Measurements from ENCODE around the gene GPR176. TPM values are rescaled to one million over a fixed set of nuclear protein-coding genes. Genes with fewer than 3 reads are reported as not detected.
A peak's percentile ranks its signal among the peaks of the same experiment; 100 is the strongest.

GPR176 gene, protein sequence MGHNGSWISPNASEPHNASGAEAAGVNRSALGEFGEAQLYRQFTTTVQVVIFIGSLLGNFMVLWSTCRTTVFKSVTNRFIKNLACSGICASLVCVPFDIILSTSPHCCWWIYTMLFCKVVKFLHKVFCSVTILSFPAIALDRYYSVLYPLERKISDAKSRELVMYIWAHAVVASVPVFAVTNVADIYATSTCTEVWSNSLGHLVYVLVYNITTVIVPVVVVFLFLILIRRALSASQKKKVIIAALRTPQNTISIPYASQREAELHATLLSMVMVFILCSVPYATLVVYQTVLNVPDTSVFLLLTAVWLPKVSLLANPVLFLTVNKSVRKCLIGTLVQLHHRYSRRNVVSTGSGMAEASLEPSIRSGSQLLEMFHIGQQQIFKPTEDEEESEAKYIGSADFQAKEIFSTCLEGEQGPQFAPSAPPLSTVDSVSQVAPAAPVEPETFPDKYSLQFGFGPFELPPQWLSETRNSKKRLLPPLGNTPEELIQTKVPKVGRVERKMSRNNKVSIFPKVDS
- 15.9 TPM for total RNA-seq (ENCODE audit: unreplicated experiment)
- long read RNA-seq, partial matches to known transcripts = 0 of 3 reads
- long read RNA-seq, other reads (novel, unspliced or antisense) = 2 of 3 reads

DNA sequence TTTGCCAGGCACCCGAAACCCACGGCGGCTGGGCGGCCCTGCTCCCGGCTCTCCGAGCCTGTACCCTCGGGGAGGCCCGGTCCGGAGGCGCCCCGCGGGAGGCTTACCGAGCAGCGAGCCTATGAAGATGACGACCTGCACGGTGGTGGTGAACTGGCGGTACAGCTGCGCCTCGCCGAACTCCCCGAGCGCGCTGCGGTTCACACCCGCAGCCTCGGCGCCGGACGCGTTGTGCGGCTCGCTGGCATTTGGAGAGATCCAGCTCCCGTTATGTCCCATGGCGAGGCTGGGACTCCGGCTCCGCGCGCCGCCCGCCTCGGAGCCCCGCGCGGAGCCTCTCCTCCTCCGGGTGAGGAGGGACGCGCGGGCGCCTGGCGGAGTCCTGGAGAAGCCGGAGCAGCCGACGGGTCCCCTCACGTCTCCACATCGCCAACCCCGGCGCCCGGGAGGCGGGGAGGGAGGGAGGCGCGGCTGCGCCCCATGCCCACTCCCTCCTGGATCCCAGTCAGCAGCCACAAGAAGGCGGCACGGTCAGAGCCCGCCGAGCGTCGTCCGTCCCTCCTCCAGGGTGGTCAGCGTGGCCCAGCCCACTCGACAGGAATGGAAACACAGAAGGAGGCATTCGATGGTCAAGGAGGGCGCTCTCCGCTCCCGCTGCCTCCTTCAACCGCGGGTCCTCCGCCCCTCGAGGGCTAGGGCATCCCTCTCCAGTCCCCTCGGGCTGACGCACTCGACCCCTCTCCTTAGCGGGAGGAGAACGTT, at the start of gene GPR176:
TSS of gene GPR176 (minus strand) at position 519 of the 762 bp plus-strand sequence. CDS start at position 279, 240 bp downstream.
- Mint-ChIP-seq H3K4me3 (ENCODE audit: unreplicated experiment) (peak within 1 kb of the TSS; percentile 85), H3K9me3 (ENCODE audit: unreplicated experiment) (peaks cover 9% of the 10 kb centered on the region), H3K4me1 (ENCODE audit: low read depth, unreplicated experiment) (peaks cover 11% of the 10 kb centered on the region), H3K27ac (ENCODE audit: unreplicated experiment) (peak within 1 kb of the TSS; percentile 28), H3K36me3 (ENCODE audit: unreplicated experiment) (no peaks in the 10 kb centered on the region), H3K27me3 (ENCODE audit: unreplicated experiment) (no peaks in the 10 kb centered on the region)
- TF ChIP-seq, protein P1, sequence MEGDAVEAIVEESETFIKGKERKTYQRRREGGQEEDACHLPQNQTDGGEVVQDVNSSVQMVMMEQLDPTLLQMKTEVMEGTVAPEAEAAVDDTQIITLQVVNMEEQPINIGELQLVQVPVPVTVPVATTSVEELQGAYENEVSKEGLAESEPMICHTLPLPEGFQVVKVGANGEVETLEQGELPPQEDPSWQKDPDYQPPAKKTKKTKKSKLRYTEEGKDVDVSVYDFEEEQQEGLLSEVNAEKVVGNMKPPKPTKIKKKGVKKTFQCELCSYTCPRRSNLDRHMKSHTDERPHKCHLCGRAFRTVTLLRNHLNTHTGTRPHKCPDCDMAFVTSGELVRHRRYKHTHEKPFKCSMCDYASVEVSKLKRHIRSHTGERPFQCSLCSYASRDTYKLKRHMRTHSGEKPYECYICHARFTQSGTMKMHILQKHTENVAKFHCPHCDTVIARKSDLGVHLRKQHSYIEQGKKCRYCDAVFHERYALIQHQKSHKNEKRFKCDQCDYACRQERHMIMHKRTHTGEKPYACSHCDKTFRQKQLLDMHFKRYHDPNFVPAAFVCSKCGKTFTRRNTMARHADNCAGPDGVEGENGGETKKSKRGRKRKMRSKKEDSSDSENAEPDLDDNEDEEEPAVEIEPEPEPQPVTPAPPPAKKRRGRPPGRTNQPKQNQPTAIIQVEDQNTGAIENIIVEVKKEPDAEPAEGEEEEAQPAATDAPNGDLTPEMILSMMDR (IDR thresholded peaks at IDR 0.05; ENCODE audit: partially characterized antibody, unreplicated experiment) = no peak
- peak; percentile 64 for DNase-seq

DNA sequence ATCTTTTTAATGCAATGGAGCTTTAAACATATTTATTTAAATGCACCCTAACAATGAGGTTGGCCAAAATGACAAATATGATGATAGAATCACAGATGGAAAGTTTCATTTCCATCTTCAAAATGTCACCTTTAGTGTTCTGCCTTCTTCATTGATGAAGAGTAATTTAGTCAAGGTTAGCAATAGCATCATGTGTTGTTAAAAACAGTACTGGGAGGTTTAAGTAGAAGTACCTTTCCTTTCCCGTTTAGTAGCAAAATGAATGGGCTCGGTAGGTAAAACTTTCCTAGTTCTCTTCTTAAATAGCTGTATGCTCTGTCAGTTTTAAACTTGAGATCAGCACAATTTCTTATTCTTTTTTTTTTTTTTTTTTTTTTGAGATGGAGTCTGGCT, 48.9 kb upstream of the GPR176 start:
- H3K27me3 Mint-ChIP-seq (ENCODE audit: unreplicated experiment) = no peaks in the 10 kb centered on the region
- TF ChIP-seq, protein P1 (IDR thresholded peaks at IDR 0.05; ENCODE audit: partially characterized antibody, unreplicated experiment) = no peak
- no peak overlapping the region for H3K27ac Mint-ChIP-seq (ENCODE audit: unreplicated experiment)
- H3K4me3 Mint-ChIP-seq (ENCODE audit: unreplicated experiment) = no peak overlapping the region
- no peaks in the 10 kb centered on the region for H3K36me3 Mint-ChIP-seq (ENCODE audit: unreplicated experiment)
- no peaks in the 10 kb centered on the region for H3K9me3 Mint-ChIP-seq (ENCODE audit: unreplicated experiment)
- H3K4me1 Mint-ChIP-seq (ENCODE audit: low read depth, unreplicated experiment) = no peaks in the 10 kb centered on the region
- DNase-seq = no peak

DNA sequence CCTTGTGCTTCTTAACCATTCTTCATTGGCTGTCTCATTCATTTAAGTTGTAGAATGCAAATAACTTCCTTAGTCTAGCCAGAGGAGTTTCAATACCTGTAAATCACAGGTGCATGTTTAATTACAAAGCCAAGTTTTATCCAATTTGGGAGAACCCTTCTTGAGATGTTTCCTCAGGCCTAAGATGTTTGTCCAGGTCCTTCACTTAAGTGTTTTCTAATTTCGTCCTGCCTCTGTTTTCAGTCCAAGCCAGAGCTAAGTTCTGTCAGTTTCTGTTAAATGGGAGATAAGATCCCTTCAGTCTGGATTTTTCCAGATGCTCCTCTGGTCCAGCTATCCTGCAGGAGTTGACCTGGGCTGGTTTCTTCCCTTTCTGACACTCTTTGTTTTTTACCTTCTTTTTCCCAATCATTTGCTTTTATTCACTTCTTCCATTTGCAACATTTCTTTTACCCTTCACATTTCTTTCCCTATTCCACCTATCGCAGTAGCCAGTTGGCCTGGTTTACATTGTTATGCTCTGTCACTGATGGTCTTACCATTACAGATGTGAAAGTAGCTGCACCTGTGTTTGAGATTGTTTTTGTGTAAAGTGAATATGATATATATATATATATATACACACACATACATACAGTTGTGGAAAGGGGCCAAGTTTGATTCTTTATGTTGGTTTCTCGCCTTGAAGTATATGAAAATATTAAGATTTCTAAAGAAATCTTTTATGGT, 48.4 kb upstream of the GPR176 start:
- Mint-ChIP-seq H3K4me3 (ENCODE audit: unreplicated experiment) (no peak overlapping the region), H3K27me3 (ENCODE audit: unreplicated experiment) (no peaks in the 10 kb centered on the region), H3K4me1 (ENCODE audit: low read depth, unreplicated experiment) (no peaks in the 10 kb centered on the region), H3K9me3 (ENCODE audit: unreplicated experiment) (no peaks in the 10 kb centered on the region), H3K27ac (ENCODE audit: unreplicated experiment) (no peak overlapping the region), H3K36me3 (ENCODE audit: unreplicated experiment) (no peaks in the 10 kb centered on the region)
- TF ChIP-seq, protein P1 (IDR thresholded peaks at IDR 0.05; ENCODE audit: partially characterized antibody, unreplicated experiment) = no peak
- DNase-seq = no peak

DNA sequence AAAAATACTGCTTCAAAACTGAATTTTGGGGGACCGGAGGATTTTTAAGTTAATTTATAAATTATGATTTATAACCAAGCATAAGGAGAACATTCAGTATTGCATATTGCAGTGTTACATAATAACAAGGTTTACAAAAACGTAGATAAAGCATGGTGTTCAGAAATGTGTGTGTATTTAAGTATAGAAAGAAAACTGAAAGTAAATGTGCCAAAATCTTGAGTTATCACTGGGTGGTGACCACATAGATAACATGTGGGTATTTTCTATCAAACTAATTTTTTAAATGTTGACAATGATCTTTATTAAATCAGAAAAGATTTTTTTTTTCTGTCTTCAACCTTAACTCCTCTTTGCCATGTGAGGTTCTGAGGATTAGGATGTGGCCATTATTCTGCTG, 46.5 kb upstream of the GPR176 start:
- Mint-ChIP-seq H3K4me1 (ENCODE audit: low read depth, unreplicated experiment) (no peaks in the 10 kb centered on the region), H3K36me3 (ENCODE audit: unreplicated experiment) (no peaks in the 10 kb centered on the region), H3K9me3 (ENCODE audit: unreplicated experiment) (no peaks in the 10 kb centered on the region), H3K27ac (ENCODE audit: unreplicated experiment) (no peak overlapping the region), H3K27me3 (ENCODE audit: unreplicated experiment) (no peaks in the 10 kb centered on the region), H3K4me3 (ENCODE audit: unreplicated experiment) (no peak overlapping the region)
- DNase-seq = no peak
- TF ChIP-seq, protein P1 (IDR thresholded peaks at IDR 0.05; ENCODE audit: partially characterized antibody, unreplicated experiment) = no peak

Measured in glutamatergic neuron (in vitro differentiated cells).